ENCODE measurements around the gene SMIM14.
"Not testable (repeated sequence)": the region's sequence is repeated elsewhere in the genome, so short reads cannot be mapped to it uniquely, and the experiment has no call there.

The SMIM14 gene

DNA sequence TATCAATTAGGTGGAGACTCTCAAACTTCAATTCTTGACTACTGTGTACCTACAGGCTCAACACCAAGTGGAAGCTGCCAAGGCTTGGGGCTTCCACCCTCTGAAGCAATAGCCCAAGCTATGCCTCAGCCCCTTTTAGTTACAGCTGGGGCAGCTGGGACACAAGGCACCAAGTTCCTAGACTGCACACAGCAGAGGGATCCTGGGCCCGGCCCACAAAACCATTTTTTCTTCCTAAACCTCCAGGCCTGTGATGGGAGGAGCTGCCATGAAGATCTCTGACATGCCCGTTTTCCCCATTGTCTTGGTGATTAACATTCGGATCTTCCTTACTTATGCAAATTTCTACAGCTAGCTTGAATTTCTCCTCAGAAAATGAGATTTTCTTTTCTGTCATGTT lies 108.0 kb downstream of the SMIM14 start:
- DNase-seq (ENCODE audit: low read depth), result no peak

DNA sequence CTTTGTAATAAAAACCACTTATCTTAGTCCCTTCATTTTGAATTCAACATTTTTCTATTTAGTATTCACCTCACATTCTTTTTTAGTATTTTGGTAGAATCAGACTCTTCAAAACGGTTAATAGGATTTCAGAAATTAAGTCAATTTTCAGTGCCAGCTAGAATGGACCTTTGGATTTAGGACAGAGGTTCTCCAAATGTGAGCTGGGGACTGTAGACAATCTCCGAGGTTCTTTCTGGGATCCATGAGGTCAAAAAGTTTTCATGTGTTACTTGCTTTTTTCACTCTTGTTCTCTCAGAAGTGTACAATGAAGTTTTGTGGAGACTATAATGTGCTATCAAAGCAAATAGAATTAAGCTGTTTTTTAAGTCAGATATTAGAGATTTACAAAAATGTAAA lies 109.1 kb downstream of the SMIM14 start:
- DNase-seq (ENCODE audit: low read depth), result no peak

DNA sequence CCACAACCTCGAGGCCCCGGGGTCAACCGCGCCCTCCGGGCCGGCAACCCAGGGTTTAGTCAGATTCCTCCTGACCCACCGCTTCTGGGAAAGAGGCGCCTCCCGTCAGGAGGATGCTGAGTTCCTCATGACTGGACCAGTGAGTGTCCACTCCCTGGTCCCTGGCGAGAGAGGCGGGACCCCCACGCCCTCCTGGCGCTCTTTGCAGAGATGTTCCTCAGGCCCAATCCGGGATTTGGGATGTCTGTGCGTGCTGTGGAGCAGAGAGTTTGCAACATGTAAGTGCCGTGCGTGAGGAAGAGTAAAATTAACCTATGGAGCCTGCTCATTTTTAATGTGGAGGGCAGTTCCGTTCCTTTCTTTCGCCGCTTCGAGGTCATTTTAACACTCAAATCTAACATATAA lies 110.6 kb downstream of the SMIM14 start:
- no peak for DNase-seq (ENCODE audit: low read depth)

DNA sequence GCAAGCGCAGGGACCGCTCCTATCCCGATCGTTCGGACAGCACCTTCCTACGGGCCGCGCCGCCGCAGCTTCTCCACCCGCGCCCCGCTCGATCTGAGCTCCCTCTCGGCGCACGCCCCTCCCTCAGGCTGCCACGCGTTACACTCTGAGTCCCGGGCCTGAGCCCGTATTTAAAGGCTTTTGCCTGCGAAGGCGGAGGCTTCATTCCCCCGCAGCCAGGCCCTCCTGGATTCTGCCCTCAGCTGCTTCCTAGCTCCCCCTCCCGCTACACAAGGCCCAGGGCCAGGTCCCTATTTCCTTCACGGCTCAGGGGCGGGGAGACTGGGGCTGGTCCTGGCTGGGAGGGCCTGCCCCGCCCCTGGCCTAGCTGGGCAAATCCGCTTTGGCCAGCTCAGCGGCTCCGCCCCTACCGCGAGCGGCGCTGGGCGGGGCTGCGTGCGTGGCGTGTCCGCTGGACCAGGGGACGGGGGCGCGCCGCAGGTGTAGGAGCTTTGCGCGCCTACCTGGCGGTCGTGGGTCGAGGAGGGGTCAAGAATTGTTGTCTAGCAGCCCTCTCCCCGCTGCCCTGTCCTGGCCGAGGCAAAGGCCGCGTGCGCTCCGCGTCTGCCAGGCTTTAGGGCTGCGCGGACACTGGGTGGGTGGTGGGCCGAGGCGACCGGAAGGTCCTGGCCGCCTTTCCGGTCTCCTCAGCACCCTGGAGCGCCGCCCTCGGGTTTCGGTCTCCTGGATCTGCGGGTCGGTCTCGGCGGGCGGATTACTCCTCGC lies 111.2 kb downstream of the SMIM14 start, which contains the start of gene UGDH:
TSS of gene UGDH (minus strand) at position 144 of the 765 bp plus-strand sequence. CDS start 5,927 bp downstream, outside the sequence.
- peak; percentile 67 for DNase-seq (ENCODE audit: low read depth)

DNA sequence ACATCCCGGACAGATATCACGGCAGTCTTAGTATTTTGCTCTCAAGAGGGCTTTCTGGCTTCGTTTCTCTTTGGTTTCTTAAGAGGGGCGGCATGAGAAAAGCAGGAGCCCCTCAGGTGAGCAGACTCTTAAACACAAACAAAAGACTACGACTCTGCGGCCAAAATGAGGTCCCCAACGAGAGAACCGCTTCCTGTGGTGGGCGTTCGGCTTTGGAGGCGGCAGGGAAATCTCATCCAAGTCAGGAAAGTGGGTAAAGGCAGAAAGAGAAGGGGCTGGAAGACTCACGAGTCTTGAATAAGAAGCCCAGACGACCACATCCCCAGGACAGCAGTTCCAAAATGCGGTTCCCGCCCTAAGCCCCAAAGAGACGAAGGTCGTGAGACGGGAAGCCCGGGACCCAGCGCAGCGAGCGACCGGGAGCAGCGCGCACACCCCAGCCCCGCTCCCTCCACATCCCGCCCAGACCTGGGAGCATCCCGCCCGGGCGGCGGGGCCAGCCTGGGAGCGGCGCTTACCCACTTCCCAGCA lies 111.8 kb downstream of the SMIM14 start:
- DNase-seq (ENCODE audit: low read depth), result peak; percentile 7

DNA sequence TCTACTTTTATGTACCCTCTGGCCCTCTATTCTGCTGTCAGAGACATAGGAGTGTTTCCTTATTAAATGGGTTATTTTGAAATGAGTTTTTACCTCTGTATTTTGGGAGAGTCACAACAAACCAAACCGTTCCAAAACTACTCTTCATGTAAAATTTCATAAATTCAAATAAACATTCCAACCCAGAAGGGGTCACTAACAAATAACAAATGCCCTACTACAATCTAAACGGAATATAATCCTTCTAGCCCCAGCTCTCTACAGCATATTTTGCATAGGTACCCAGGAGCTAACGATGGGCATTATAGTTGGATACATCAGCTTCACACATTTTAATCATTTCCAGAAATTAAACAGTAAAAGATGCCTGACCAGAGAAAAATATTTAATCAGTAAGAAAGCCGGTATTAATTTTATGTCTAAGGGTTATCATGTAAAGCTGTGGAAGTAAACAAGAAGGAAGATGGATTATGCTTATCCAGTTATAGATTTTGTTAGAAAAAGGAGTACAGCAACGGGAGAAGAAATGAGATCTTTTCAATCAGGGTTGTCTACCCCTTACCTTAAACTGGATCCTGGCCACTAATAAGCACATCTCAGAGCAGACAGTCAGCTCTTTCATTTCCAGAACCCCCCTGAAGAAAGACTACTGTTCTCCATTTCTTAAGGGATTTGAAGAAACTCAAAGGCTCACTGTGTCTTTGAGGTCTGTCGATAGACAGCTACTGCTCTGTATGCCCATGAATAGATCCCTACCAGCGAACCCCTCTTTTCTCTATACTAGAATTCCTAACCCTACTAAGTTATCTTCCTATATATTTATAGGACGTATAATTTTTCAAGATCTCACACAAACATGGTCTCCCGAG lies 112.6 kb downstream of the SMIM14 start:
- no peak for DNase-seq (ENCODE audit: low read depth)

DNA sequence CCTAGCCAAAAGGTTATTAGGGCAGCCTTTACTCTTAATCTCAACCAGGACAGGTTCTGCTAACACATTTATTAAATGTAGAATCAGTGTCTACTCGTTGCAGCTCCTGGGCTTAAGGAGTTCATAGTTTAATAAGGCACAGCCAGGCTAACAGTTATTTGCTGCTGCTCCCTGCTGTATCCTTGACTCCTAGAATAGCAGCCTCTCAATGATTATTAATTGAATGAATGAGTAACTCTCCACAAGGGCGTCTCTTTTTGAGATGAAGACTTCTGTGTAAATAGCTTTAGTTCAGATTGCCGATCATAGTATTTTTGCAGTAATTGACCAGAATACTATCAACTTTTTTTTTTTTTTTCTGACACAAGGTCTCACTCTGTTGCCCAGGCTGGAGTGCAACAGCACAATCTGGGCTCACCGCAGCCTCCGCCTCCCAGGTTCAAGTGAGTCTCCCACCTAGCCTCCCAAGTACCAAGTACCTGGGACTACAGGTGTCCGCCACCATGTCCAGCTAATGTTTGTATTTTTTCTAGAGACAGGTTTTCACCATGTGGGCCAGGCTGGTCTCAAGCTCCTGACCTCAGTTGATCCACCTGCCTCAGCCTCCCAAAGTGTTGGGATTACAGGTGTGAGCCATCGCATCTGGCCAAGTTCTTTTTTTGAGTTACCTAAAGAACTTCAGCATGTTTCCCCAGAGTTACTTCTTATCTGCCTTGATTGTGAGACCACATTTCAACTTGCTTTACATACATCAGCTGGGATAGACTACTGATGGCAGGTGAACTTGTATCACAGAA lies 114.3 kb downstream of the SMIM14 start:
- no peak for DNase-seq (ENCODE audit: low read depth)

DNA sequence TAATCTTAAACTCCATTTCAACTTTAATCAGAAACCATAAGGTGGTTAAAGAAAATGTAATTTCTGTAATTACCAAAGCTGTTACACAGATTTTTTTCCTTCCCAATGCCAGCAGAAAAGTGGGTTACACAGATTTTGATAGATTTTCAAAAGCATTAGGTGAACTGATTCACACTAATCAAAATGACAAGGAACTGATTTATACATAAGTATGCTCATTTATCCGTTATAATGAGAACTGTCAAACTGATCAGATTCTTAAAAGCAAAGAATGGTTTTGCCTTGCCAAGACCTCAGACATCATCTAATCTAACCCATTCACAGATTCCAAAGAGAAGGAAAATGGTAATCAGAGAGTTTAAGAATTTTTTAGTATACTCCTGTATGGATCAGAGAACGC lies 116.6 kb downstream of the SMIM14 start:
- DNase-seq (ENCODE audit: low read depth), result no peak

DNA sequence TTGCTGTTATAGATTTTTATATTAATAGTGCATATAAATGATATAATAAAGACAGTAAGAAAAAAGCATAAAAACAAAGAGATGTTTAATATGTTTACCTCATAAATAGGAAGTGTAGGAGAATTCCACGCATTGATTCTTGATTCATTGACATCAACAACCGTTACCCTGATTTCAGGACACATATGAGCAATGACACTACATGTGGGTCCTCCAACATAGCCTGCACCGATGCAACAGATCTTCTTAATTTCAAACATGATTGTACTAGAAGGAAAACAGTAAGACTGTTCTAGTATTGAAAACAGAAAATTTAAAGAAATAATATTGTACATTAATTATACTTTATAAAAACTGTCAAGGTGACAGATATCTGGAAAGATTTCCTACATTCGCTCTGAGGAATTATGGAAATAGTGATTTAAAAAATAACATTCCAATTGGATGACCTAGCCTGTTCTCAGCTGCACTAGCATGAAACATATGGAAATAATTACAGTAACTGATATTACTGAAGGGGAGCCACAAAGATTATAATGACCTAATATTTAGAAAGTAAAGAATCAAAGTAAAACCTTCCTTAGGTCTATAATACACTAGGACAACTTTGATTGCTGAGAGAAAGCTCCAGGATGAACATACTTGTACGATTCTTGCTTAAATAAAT lies 117.3 kb downstream of the SMIM14 start:
- DNase-seq (ENCODE audit: low read depth), result no peak

DNA sequence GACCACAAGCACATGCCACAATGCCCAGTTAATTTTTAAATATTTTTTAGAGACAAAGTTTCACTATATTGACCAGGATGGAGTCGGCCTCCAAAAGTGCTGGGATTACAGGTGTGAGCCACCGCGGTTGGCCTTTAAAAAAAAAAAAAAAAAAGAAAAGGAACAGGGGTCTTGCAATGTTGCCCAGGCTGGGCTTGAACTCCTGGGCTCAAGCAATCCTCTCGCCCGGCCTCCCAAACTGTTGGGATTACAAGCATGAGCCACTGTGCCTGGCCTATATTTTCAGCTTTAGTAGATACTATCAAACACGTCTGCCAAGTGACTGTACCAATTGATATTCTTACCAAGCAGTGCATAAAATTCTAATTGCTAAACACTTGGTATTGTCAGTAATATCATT lies 120.2 kb downstream of the SMIM14 start:
- no peak for DNase-seq (ENCODE audit: low read depth)

DNA sequence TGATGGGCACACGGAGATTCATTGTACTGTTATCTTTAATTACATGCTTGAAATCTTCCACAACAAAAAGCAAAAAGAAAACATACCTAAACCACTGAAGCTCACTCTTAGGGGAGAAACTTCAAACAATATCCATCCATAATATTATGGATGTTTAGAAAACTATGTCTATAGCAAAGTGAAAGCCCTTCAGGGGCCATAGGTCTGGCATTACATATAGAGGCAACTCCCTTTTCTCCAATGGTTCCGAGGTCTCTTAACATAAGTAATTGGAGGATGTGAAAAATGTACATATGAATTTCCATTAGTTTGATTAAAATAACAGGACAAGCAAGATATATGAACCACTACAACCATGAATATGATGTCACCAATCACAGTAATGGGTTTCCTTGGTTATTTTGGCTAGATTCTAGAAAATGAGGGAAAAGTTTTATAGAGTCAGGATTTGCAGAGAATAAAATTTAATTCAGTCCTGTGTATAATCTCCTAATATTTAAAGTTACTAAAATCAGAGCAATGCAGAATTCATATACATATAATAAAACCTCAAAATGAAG lies 122.2 kb downstream of the SMIM14 start:
- DNase-seq (ENCODE audit: low read depth), result no peak

DNA sequence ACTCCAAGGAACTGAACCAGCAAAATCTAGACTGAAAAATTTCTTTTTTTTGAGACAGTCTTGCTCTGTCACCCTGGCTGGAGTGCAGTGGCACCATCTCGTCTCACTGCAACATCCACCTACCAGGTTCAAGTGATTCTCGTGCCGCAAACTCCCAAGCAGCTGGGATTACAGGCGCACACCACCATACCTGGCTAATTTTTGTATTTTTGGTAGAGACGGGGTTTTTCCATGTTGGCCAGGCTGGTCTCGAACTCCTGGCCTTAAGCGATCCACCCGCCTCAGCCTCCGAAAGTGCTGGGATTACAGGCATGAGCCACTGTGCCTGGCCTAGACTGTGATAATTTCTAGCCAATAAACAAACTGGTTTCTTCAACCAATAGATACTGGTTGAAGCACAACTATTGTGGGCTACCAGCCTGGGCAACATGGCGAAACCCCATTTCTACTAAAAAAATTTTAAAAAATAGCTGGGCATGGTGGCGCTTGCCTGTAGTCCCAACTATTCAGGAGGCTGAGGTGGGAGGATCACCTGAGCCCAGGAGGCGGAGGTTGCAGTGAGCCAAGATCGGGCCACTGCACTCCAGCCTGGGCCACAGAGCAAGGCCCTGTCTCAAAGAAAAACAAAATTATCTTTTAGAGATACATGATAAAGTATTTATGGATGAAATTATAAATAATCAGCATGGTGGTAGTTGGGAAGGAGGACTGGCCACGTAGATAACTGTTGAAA lies 122.8 kb downstream of the SMIM14 start:
- not testable (repeated sequence) for DNase-seq (ENCODE audit: low read depth)

DNA sequence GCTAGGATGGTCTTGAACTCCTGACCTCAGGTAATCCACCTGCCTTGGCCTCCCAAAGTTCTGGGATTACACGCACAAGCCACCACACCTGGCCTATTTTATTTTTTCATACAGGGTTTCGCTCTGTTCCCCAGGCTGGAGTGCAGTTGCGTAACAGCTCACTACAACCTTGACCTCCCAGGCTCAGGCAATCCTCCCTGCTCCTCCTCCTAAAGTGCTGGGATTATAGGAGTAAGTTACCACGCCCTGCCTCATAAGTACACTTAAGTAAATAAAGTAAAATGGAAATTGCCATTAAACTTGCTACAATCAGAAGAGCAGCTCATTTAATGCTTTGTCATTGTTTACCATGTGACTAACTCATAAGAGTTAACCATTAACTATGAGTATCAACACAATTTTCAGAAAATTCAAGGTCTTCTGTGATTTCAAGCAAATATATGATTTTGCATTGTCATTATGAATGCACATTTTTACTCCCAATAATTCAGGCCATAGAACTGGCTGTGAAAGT lies 123.7 kb downstream of the SMIM14 start:
- no peak for DNase-seq (ENCODE audit: low read depth)

DNA sequence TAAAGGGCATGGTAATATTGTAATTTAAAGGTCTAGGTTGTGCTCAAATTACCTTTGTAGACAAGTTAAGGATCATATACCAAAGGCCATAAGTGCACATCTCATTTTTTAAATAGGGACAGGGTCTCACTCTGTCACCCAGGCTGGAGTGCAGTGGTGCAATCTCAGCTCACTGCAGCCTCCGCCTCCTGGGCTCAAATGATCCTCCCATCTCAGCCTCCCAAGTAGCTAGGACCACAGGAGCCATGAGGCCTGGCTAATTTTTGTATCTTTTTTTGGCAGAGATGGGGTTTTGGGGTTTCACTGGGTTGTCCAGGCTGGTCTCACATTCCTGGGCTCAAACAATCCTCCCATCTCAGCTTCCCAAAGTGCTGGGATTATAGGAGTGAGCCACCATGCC lies 124.4 kb downstream of the SMIM14 start:
- not testable (repeated sequence) for DNase-seq (ENCODE audit: low read depth)

DNA sequence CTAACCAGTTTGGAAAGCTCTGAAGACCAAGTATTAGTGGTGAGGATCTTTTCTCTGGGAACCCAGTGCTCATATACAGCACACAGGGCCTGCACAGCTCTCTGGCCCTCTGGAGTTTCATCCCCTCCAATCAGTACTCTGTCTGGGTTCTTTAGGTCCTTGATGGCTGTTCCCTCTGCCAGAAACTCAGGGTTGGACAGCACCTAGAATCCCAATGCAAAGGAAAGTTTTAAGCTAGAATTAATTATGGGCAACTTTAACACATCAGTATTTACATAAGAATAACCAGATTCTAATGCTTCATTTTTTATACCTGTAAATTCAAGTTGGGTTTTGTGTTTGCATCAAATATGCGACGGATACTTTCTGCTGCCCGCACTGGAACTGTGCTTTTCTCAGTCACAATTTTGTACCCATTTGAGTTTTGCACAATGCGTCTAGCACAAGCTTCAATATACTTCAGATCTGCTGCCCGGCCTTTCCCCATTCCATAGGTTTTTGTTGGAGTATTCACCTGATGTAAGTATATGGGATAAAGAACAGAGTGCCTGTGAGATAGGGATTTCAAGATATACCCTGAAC lies 128.2 kb downstream of the SMIM14 start:
- DNase-seq (ENCODE audit: low read depth), result no peak

DNA sequence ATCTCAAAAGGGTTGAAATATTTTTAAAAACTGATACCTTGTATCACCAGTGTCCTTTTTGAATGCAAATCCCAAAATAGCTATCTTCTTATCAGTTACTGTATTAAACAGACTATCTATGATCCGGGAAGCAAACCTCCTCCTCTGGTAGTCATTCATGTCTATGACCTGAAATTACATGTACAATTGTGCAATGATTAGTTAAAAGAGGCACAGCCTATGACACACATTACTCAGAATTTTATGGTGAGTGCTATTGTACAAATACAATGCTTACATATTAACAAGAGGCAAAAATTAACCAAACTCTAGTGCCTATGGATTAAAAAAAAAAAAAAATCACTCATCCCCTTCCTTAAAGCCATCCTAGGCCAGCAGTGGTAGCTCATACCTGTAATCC lies 133.1 kb downstream of the SMIM14 start:
- DNase-seq (ENCODE audit: low read depth), result no peak

DNA sequence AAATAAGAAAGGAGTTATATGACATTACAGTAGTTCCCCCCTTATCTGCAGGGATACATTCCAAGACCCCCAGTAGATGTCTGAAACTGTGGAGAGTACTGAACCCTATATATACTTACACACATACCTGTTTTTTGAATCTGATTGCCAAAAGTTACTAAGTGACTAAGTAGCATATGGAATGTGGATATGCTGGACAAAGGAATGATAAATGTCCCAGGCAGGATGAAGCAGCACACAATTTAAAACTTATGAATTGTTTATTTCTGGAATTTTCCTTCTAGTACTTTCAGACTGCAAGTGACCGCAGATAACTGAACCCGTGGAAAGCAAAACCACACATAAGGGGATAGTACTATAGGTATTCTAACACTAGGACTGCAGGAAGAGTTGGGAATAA lies 134.1 kb downstream of the SMIM14 start:
- DNase-seq (ENCODE audit: low read depth), result no peak

DNA sequence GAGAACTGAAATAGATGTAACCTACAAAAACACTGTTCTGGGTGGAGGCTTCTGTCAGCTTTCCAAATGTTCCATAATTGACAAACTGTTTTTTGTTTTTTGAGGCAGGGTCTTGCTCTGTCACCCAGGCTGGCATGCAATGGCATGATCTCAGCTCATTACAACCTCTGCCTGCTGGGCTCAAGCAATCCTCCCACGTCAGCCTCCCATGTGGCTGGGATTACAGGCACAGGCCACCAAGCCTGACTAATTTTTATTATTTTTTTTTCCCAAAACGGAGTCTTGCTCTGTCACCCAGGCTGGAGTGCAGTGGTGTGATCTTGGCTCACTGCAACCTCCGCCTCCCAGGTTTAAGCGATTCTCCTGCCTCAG lies 136.0 kb downstream of the SMIM14 start:
- DNase-seq (ENCODE audit: low read depth), result not testable (repeated sequence)

DNA sequence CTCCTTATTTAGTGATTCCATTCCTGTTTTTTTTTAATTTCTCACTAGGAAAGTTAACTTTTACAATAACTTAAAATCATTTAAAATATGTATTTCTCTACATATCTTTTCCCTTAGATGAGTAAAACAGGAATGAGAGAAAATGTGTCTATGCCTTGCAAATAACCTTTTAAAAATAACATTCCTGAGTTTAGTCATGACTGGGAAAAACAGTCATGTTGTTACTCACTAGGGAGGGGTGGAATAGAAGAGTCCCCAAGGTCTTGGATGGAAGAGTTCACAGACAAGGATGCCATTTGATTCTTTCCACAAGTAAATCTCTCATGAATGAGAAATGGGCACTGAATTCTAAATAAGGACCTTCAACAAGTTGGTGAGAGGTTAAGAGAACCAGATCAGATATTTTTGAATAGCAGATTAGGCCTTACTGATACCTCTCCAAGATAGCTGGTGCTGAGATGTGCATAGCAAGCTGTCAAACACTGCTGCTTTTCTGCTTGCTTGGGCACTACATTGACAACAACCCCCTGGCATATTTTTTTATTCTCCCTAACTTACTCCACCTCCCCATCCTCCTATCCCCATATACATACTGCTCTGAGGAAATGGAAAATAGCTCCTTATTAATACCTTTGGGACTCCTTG lies 136.5 kb downstream of the SMIM14 start:
- no peak for DNase-seq (ENCODE audit: low read depth)

DNA sequence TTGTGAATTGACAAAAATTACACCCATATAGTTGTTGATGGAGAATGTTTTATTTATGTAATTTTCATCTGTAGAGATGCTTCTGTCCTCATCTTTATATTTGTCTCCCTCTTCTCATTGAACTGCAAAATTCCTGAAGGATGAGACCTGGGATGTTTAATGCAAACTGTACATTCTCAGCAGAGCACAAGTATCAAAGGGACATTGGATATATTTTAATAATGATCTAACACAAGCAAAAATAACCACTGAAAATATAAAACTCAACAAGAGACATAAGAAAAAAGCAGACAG lies 140.0 kb downstream of the SMIM14 start:
- no peak for DNase-seq (ENCODE audit: low read depth)
